H1 (cell line): ENCODE measurements around the gene INPP5K. TPM values are rescaled to one million over a fixed set of nuclear protein-coding genes. Genes with fewer than 3 reads are reported as not detected.

ENCODE experiments used
- CTCF ChIA-PET: fragments of 300-600 bp; sonication (Branson Sonifier 250); formaldehyde crosslinking; loops from one replicate; lab custom pipeline; 2021; ENCODE audit not compliant: partially characterized antibody; lab: Charles Lee
- POLR2A ChIA-PET: fragments of 300-600 bp; sonication (Branson Sonifier 250); formaldehyde crosslinking; loops from one replicate; lab custom pipeline; 2021; ENCODE audit warnings: inconsistent platforms; ENCODE audit not compliant: partially characterized antibody; lab: Charles Lee
- DNase-seq, 2 experiments: peaks; one replicate each; pipeline versions ENCODE4 v3.0.0 to v3.0.0-alpha.2; 2010 to 2022; ENCODE audit warnings: low spot score in 2 of 2, low read depth in 1 of 2, mixed read lengths in 1 of 2
- FAIRE-seq: peaks from 2 replicates; lab custom pipeline; 2011; peaks lifted over from hg19 to GRCh38; lab: Jason Lieb, UNC
- H2AFZ ChIP-seq: 2 replicates; pipeline ENCODE4 v1.8.1; 2012; ENCODE audit warnings: low read length, inconsistent platforms
- H2AK5ac ChIP-seq: 2 replicates; pipeline ENCODE4 v1.6.1; 2013; ENCODE audit warnings: low read depth, low read length
- H2BK120ac ChIP-seq: replicated peaks from 2 replicates; pipeline ENCODE3; 2013; ENCODE audit warnings: low read depth, low read length, inconsistent platforms
- H2BK12ac ChIP-seq: 2 replicates; pipeline ENCODE4 v1.6.1; 2013; ENCODE audit warnings: low read depth, low read length
- H2BK15ac ChIP-seq: 2 replicates; pipeline ENCODE4 v1.6.1; 2013; ENCODE audit warnings: low read length
- H2BK20ac ChIP-seq: 2 replicates; pipeline ENCODE4 v1.6.1; 2013; ENCODE audit warnings: low read length
- H2BK5ac ChIP-seq: 2 replicates; pipeline ENCODE4 v1.6.1; 2013; ENCODE audit warnings: low read depth, low read length
- H3K14ac ChIP-seq: 2 replicates; pipeline ENCODE4 v1.6.1; 2013; ENCODE audit warnings: inconsistent platforms; ENCODE audit not compliant: insufficient read length
- H3K18ac ChIP-seq: 2 replicates; pipeline ENCODE4 v1.6.1; 2013; ENCODE audit warnings: low read length; ENCODE audit errors: extremely low read depth
- H3K23ac ChIP-seq: 2 replicates; pipeline ENCODE4 v1.6.1; 2013; ENCODE audit warnings: inconsistent platforms; ENCODE audit not compliant: insufficient read length
- H3K23me2 ChIP-seq: 2 replicates; pipeline ENCODE4 v1.6.1; 2013; ENCODE audit warnings: low read depth, low read length
- H3K27ac ChIP-seq: 2 replicates; pipeline ENCODE4 v1.6.1; 2011; ENCODE audit warnings: low read depth, low read length, inconsistent platforms
- H3K27me3 ChIP-seq, 4 experiments: replicated peaks in 1 of 4; 1 replicate in 1 of 4; 2 replicates in 3 of 4; pipeline versions ENCODE4 v1.6.1 to v1.8.1; 2011 to 2013; ENCODE audit warnings: low read length in 3 of 4, mild to moderate bottlenecking in 3 of 4, inconsistent platforms in 2 of 4, mixed read lengths in 2 of 4, moderate library complexity in 1 of 4; ENCODE audit not compliant: control insufficient read depth in 3 of 4, insufficient read depth in 3 of 4; ENCODE audit errors: extremely low read depth in 1 of 4
- H3K36me3 ChIP-seq, 4 experiments: 2 replicates each; pipeline versions ENCODE4 v1.6.1 to v1.8.1; 2011 to 2013; ENCODE audit warnings: mild to moderate bottlenecking in 4 of 4, low read length in 3 of 4, moderate library complexity in 2 of 4, control low read depth in 1 of 4, inconsistent platforms in 1 of 4; ENCODE audit not compliant: insufficient read depth in 4 of 4, control insufficient read depth in 2 of 4
- H3K4ac ChIP-seq: replicated peaks from 2 replicates; pipeline ENCODE3; 2013; ENCODE audit warnings: low read length, low read depth, mixed read lengths, inconsistent platforms; ENCODE audit not compliant: insufficient read length
- H3K4me1 ChIP-seq, 4 experiments: replicated peaks in 1 of 4; 1 replicate in 1 of 4; 2 replicates in 3 of 4; pipeline versions ENCODE4 v1.6.1 to v1.8.1; 2011 to 2013; ENCODE audit warnings: low read length in 3 of 4, inconsistent platforms in 2 of 4, mixed read lengths in 1 of 4; ENCODE audit not compliant: insufficient read depth in 4 of 4, control insufficient read depth in 3 of 4
- H3K4me2 ChIP-seq, 2 experiments: 2 replicates each; pipeline versions ENCODE4 v1.6.1 to v1.8.1; 2011 to 2013; ENCODE audit warnings: low read depth in 2 of 2, low read length in 2 of 2, control low read depth in 1 of 2, inconsistent platforms in 1 of 2, mild to moderate bottlenecking in 1 of 2; ENCODE audit not compliant: insufficient read depth in 1 of 2
- H3K4me3 ChIP-seq, 4 experiments: fragments of 200-600, 300-600 bp in 1 of 4; sonication (generic), shearing (Covaris generic), sonication (Bioruptor Twin) in 1 of 4; 2 replicates each; pipeline versions ENCODE4 v1.5.1 to v1.8.1; 2011 to 2016; ENCODE audit warnings: low read length in 4 of 4, low read depth in 3 of 4, control low read depth in 2 of 4, inconsistent platforms in 2 of 4, mild to moderate bottlenecking in 2 of 4, mixed read lengths in 1 of 4, moderate library complexity in 1 of 4; ENCODE audit not compliant: insufficient read depth in 2 of 4; ENCODE audit errors: extremely low read depth in 1 of 4
- H3K56ac ChIP-seq: replicated peaks from 2 replicates; pipeline ENCODE3; 2013; ENCODE audit warnings: low read depth, mild to moderate bottlenecking, mixed read lengths, low read length, inconsistent platforms; ENCODE audit not compliant: insufficient read length
- H3K79me1 ChIP-seq: 2 replicates; pipeline ENCODE4 v1.6.1; 2013; ENCODE audit warnings: low read depth, low read length, control low read depth
- H3K79me2 ChIP-seq, 2 experiments: 2 replicates each; pipeline versions ENCODE4 v1.6.1 to v1.8.1; 2012 to 2013; ENCODE audit warnings: low read length in 2 of 2, mild to moderate bottlenecking in 2 of 2, inconsistent platforms in 1 of 2; ENCODE audit not compliant: insufficient read depth in 2 of 2, control insufficient read depth in 1 of 2
- H3K9ac ChIP-seq, 4 experiments: replicated peaks in 1 of 4; 1 replicate in 1 of 4; 2 replicates in 3 of 4; pipeline versions ENCODE4 v1.6.1 to v1.8.1; 2011 to 2013; ENCODE audit warnings: low read depth in 3 of 4, low read length in 3 of 4, control low read depth in 2 of 4, mild to moderate bottlenecking in 2 of 4, moderate library complexity in 2 of 4, inconsistent platforms in 1 of 4; ENCODE audit errors: extremely low read depth in 1 of 4
- H3K9me3 ChIP-seq, 2 experiments: 2 replicates each; pipeline versions ENCODE4 v1.6.1 to v1.8.1; 2012 to 2013; ENCODE audit warnings: mild to moderate bottlenecking in 2 of 2, moderate library complexity in 2 of 2, control low read depth in 1 of 2, inconsistent platforms in 1 of 2, low read depth in 1 of 2, low read length in 1 of 2, mixed read lengths in 1 of 2; ENCODE audit not compliant: insufficient read depth in 2 of 2
- H4K20me1 ChIP-seq, 2 experiments: replicated peaks in 1 of 2; 2 replicates each; pipeline versions ENCODE3 to v1.8.1; 2011 to 2013; ENCODE audit warnings: inconsistent platforms in 2 of 2, low read length in 2 of 2, mild to moderate bottlenecking in 1 of 2; ENCODE audit not compliant: insufficient read depth in 2 of 2, control insufficient read depth in 1 of 2
- H4K5ac ChIP-seq: 2 replicates; pipeline ENCODE4 v1.6.1; 2013; ENCODE audit warnings: low read length, low read depth, mixed read lengths, inconsistent platforms; ENCODE audit not compliant: insufficient read length
- H4K8ac ChIP-seq: 2 replicates; pipeline ENCODE4 v1.8.0; 2013; ENCODE audit warnings: mild to moderate bottlenecking, moderate library complexity, low read length, inconsistent platforms; ENCODE audit not compliant: insufficient read depth; ENCODE audit errors: extremely low read depth
- H4K91ac ChIP-seq: replicated peaks from 2 replicates; pipeline ENCODE3; 2013; ENCODE audit warnings: low read length, mixed read lengths, inconsistent platforms; ENCODE audit not compliant: insufficient read length
- KDM4A ChIP-seq: IDR thresholded peaks from one replicate; pipeline ENCODE4 v1.7.1; 2012; ENCODE audit warnings: low read depth, mild to moderate bottlenecking, moderate library complexity, low read length, inconsistent platforms; ENCODE audit not compliant: severe bottlenecking
- NANOG ChIP-seq: IDR thresholded peaks from 2 replicates; pipeline ENCODE4 v1.6.1; 2011; ENCODE audit warnings: low read length, low read depth, mild to moderate bottlenecking, inconsistent platforms; ENCODE audit not compliant: insufficient read depth, poor library complexity, severe bottlenecking
- PHF8 ChIP-seq: fragments of 200-600 bp; sonication (generic); conservative IDR thresholded peaks from 2 replicates; pipeline ENCODE4 v1.7.1; 2012; ENCODE audit warnings: low read depth, mild to moderate bottlenecking, inconsistent platforms, low read length, moderate library complexity
- SAP30 ChIP-seq: fragments of 300-600 bp; sonication (generic); IDR thresholded peaks from 2 replicates; pipeline ENCODE4 v1.7.1; 2012; ENCODE audit warnings: low read length, moderate library complexity, mild to moderate bottlenecking, inconsistent platforms; ENCODE audit not compliant: insufficient read depth, insufficient replicate concordance
- SIN3A ChIP-seq, 2 experiments: IDR thresholded peaks in 1 of 2; conservative IDR thresholded peaks in 1 of 2; 2 replicates each; pipeline ENCODE4 v1.6.1; 2011 to 2012; ENCODE audit warnings: low read length in 2 of 2, improper control_type of control experiment in 1 of 2, low read depth in 1 of 2, mild to moderate bottlenecking in 1 of 2
- TAF1 ChIP-seq: IDR thresholded peaks from 2 replicates; pipeline ENCODE4 v1.6.1; 2011; ENCODE audit warnings: mild to moderate bottlenecking, low read depth, low read length
- TCF12 ChIP-seq: IDR thresholded peaks from 2 replicates; pipeline ENCODE4 v1.6.1; 2011; ENCODE audit warnings: low read depth, mild to moderate bottlenecking, low read length
- TEAD4 ChIP-seq: IDR thresholded peaks from 2 replicates; pipeline ENCODE4 v1.6.1; 2012; ENCODE audit warnings: low read depth, low read length, inconsistent platforms, mixed read lengths
- WGBS, 2 experiments: shearing (Covaris generic) in 1 of 2; methylation state at CpG; one replicate each; pipeline versions ENCODE4 v1.1.6 to v1.1.7; 2013 to 2015; ENCODE audit warnings: low lambda C conversion rate in 2 of 2, mixed read lengths in 2 of 2, inconsistent platforms in 1 of 2, low coverage in 1 of 2, missing lambda C conversion rate in 1 of 2; ENCODE audit not compliant: insufficient replicate concordance in 2 of 2, insufficient coverage in 1 of 2, insufficient read length in 1 of 2; ENCODE audit errors: extremely low coverage in 1 of 2, missing lambda C conversion rate in 1 of 2; 5-methylcytosine and 5-hydroxymethylcytosine counted together
- polyA plus RNA-seq, 7 experiments: library from polyadenylated mRNA; depleted of rRNA in 3 of 7; stranded (reverse) in 5 of 7; unstranded in 2 of 7; fragments of >200 nt in 5 of 7; fragments of 200-250 nt in 2 of 7; gene quantifications; 1 replicate in 5 of 7; 2 replicates in 1 of 7; 4 replicates in 1 of 7; pipeline versions ENCODE4 v1.2.1 to v1.2.3, GENCODE V29; 2011 to 2013; ENCODE audit warnings: missing spikeins in 2 of 7, mixed read lengths in 2 of 7
- total RNA-seq: library from RNA; stranded (reverse); fragmentation: NEBNext Ultra II Directional; extraction: Animal tissue kit (Norgen Biotek cat#: 25700); gene quantifications from 2 replicates; pipeline ENCODE4 v1.2.1, GENCODE V29; 2021
- TF ChIP-seq, protein P1 (sequence below): IDR thresholded peaks from 2 replicates; pipeline ENCODE4 v1.6.1; 2011; ENCODE audit warnings: low read depth, mild to moderate bottlenecking, low read length; ENCODE audit not compliant: insufficient read depth

Gene INPP5K
- total and polyA plus RNA-seq, 2 of the 8 experiments (the other 6 are each of a cell fraction or from before 2014, with no cell fraction given) = 21.0 to 24.1 TPM

DNA sequence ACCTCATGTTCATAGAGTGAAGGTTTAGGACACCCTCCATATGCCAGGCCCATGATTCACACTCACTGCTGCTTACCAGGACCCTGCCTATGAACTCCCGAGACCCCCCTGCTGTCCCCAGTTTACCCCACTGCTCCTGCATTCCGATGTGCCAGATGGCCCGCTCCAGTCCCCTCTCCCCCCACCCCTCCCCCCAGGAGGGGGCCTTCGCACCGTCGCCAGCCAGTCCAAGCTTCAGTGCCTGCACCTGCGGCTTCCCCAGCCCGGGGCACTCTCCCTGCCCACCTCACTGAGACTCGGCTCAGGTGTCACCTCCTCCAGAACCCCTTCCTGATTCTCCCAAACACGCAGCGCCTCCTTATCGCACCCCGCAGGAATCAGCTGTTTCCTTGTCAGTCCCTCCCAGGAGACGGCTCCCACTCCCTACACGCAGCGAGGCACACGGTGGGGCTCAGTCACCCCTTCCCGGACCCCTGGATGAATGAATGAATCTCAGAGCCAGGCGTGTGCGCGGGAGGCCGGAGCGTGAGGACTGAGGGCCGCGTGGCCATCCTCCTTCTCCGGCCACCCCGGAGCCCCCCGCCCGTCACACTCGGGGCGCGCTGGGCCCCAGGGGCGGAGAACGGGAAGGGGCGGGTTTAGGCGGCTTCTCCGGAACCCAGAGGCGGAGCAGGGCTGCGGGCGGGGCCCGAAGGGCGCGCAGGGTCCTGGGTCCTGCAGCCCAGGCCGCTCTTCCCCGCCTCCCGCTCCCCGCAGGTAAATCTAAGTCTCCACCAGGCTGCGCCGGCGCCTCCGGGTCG lies 25.6 kb downstream of the INPP5K start:
- peak overlapping the region; percentile 80 for H2BK5ac ChIP-seq
- WGBS, 2 experiments = 1% methylated on average over 40 of the region's 52 CpGs; no CpG with 5 or more reads in 1 of the 2 experiments
- no peak overlapping the region for H3K4ac ChIP-seq
- no peak overlapping the region for H3K14ac ChIP-seq
- H3K9ac ChIP-seq = peak overlapping the region; percentile 4 to 73 (median 29); a peak in 5 of 7 replicates
- peaks cover 17% of the 10 kb centered on the region; the same call in 1 of the 2 replicates for H3K23me2 ChIP-seq
- ChIA-PET CTCF (interaction anchor here (0.5 to 3.7 kb wide), 3 partner anchors 20 to 42 kb away, joined by 3 to 18 read pairs (median 8); partner anchors contain the start of gene INPP5K), POLR2A (interaction anchor here (0.5 to 1.6 kb wide), 7 partner anchors 10 to 1129 kb away, joined by 3 to 7 read pairs (median 5); partner anchors contain the start of genes CRK and INPP5K)
- no peak overlapping the region for H3K23ac ChIP-seq
- peaks cover 0 to 22% (median 11%) of the 10 kb centered on the region in 4 experiments; a peak in 6 of 7 replicates for H3K4me1 ChIP-seq
- H3K9me3 ChIP-seq = no peaks in the 10 kb centered on the region
- peaks cover 0 to 6% (median 0%) of the 10 kb centered on the region in 4 experiments; a peak in 2 of 7 replicates for H3K27me3 ChIP-seq
- peak overlapping the region; percentile 92 for H2BK12ac ChIP-seq
- H3K79me2 ChIP-seq = no peaks in the 10 kb centered on the region
- no peak overlapping the region for H3K56ac ChIP-seq
- peak overlapping the region; percentile 78 for H3K18ac ChIP-seq
- H3K27ac ChIP-seq = no peak overlapping the region; the same call in 1 of the 2 replicates
- DNase-seq (peak in 1 of 2 experiments; percentile 78), FAIRE-seq (no peak)
- 0 out of 2 replicates have a peak overlapping the region, but pooled peaks have one; percentile 85 for H2AK5ac ChIP-seq
- H4K91ac ChIP-seq = peak overlapping the region; percentile 84
- peak overlapping the region; percentile 60 to 88 (median 72) for H3K4me3 ChIP-seq
- peak overlapping the region; percentile 74; the same call in 1 of the 2 replicates for H4K8ac ChIP-seq
- H3K79me1 ChIP-seq = no peaks in the 10 kb centered on the region; the same call in 1 of the 2 replicates
- no peak overlapping the region for H2AFZ ChIP-seq
- peak overlapping the region; percentile 77 for H2BK120ac ChIP-seq
- H4K5ac ChIP-seq = peak overlapping the region; percentile 54
- no peaks in the 10 kb centered on the region for H3K36me3 ChIP-seq
- H3K4me2 ChIP-seq = peak overlapping the region; percentile 64 to 92
- H2BK15ac ChIP-seq = no peak overlapping the region
- H2BK20ac ChIP-seq = no peak overlapping the region
- peaks cover 2 to 7% of the 10 kb centered on the region in 2 experiments for H4K20me1 ChIP-seq
- TF ChIP-seq TAF1 (peak; percentile 37; the same call in 1 of the 2 replicates), SAP30 (peak; percentile 86), SIN3A (conservative IDR thresholded peaks at IDR 0.05 in 1 of 2, IDR thresholded peaks at IDR 0.05 in 1 of 2; ENCODE audit: low read depth in 1 of 2, low read length in 2 of 2) (peak in 1 of 2 experiments; percentile 59; a peak in 1 of 4 replicates), TCF12 (0 out of 2 replicates have a peak, but pooled peaks have one; percentile 63), TEAD4 (0 out of 2 replicates have a peak, but pooled peaks have one; percentile 8), KDM4A (peak; percentile 44), NANOG (no peak), PHF8 (peak; percentile 32)
- TF ChIP-seq, protein P1, sequence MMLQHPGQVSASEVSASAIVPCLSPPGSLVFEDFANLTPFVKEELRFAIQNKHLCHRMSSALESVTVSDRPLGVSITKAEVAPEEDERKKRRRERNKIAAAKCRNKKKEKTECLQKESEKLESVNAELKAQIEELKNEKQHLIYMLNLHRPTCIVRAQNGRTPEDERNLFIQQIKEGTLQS = no peak
